Adrenal gland (tissue), 5 donors: ENCODE results near the gene CDC73.

Experiments
- CTCF ChIP-seq, 6 experiments: fragments of 450-650 bp in 4 of 6; fragments of 200-600 bp in 2 of 6; sonication (generic) in 1 of 6; IDR thresholded peaks; 1 replicate in 5 of 6; 2 replicates in 1 of 6; pipeline versions ENCODE4 v1.5.1 to v1.8.0; 2016 to 2021; ENCODE audit warnings: antibody characterized with exemption in 6 of 6, mild to moderate bottlenecking in 2 of 6, moderate library complexity in 1 of 6
- POLR2A ChIP-seq, 2 donors: fragments of 450-650 bp; IDR thresholded peaks; one replicate each; pipeline ENCODE4 v1.6.1; 2017; ENCODE audit warnings: antibody characterized with exemption in 2 of 2, mild to moderate bottlenecking in 2 of 2, moderate library complexity in 1 of 2
- donor health status: DM: no; HTN: no; CAD: no.

DNA sequence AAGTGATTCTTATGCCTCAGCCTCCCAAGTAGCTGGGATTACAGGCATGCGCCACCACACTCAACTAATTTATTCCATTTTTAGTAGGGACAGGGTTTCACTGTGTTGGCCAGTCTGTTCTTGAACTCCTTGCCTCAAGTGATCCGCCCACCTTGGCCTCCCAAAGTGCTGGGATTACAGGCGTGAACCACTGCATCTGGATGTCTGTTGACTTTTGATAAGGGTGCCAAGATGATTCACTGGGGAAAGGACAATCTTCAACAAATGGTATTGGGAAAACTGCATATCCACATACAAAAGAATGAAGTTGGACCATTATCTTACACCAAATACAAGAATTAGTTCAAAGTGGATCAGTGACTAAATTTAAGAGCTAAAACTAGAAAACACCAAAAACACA, 42.6 kb upstream of the CDC73 start:
- TF ChIP-seq POLR2A (IDR thresholded peaks at IDR 0.05) (no peak), CTCF (IDR thresholded peaks at IDR 0.05) (no peak)
